ENCODE measurements around the gene MALL.

DNA sequence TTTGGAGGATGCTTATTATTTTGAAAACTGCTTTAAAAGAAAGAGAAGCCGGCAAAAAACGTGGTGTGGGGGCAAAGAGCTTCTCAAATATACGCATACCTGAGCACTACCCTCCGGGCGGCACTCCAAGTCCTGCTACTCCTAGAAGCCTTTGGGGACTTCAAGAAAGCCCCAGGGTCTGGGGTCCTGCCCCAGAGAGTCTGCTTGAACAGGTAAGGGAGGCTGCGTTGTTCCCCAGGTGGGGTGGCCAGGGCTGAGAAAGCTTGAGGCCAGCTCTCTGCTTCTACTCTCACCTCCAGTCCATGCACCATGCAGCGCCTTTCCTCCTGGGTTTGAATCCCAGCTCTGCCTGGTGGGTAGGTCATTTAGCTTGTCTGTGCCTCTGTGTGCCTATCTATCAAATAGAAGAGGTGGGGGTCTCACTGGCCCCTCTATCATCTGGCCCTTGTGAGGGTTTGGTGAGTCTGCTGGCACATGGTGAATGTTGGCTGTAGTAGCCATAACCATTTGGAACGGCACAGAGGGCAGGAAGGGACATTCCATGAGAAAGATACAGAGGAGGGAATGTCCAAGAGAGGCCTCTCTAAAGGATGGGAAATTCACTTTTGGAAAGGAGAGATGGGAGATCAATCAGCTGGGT, 19.5 kb downstream of the MALL start:
- TF ChIP-seq CTCF (IDR thresholded peaks at IDR 0.05; ENCODE audit: low read length), result no peak
- TF ChIP-seq EZH2 (IDR thresholded peaks at IDR 0.05; ENCODE audit: borderline replicate concordance, low read length), result no peak

Data from OCI-LY1 (cell line).